Measurements from ENCODE around the gene LRIG3. TPM values are rescaled to one million over a fixed set of nuclear protein-coding genes. Genes with fewer than 3 reads are reported as not detected.

The LRIG3 gene
- total RNA-seq, 1 donor from 2014 or later, result 249 TPM

GRCh38 chr12:58942345-58942744 lies 22.0 kb upstream of the LRIG3 start:
- Mint-ChIP-seq H3K27me3 (ENCODE audit: unreplicated experiment) (no peaks in the 10 kb centered on the region), H3K36me3 (ENCODE audit: unreplicated experiment) (no peaks in the 10 kb centered on the region), H3K4me3 (ENCODE audit: unreplicated experiment) (no peak overlapping the region), H3K9me3 (ENCODE audit: unreplicated experiment) (peaks cover 3% of the 10 kb centered on the region), H3K4me1 (ENCODE audit: unreplicated experiment) (peaks cover 20% of the 10 kb centered on the region), H3K27ac (ENCODE audit: unreplicated experiment) (no peak overlapping the region)
- DNase-seq (ENCODE audit: extremely low spot score, unreplicated experiment), result no peak
- TF ChIP-seq CTCF (IDR thresholded peaks at IDR 0.05), result no peak

GRCh38 chr12:58939399-58940100 lies 19.2 kb upstream of the LRIG3 start:
- Mint-ChIP-seq H3K27ac (ENCODE audit: unreplicated experiment) (peak overlapping the region; percentile 45), H3K4me1 (ENCODE audit: unreplicated experiment) (peaks cover 22% of the 10 kb centered on the region)

GRCh38 chr12:58938440-58938839 lies 18.1 kb upstream of the LRIG3 start:
- no peaks in the 10 kb centered on the region for H3K27me3 Mint-ChIP-seq (ENCODE audit: unreplicated experiment)
- DNase-seq (ENCODE audit: extremely low spot score, unreplicated experiment), result no peak
- no peak for TF ChIP-seq CTCF (IDR thresholded peaks at IDR 0.05)
- H3K9me3 Mint-ChIP-seq (ENCODE audit: unreplicated experiment), result no peaks in the 10 kb centered on the region
- peaks cover 30% of the 10 kb centered on the region for H3K4me1 Mint-ChIP-seq (ENCODE audit: unreplicated experiment)
- H3K36me3 Mint-ChIP-seq (ENCODE audit: unreplicated experiment), result no peaks in the 10 kb centered on the region
- no peak overlapping the region for H3K4me3 Mint-ChIP-seq (ENCODE audit: unreplicated experiment)
- H3K27ac Mint-ChIP-seq (ENCODE audit: unreplicated experiment), result no peak overlapping the region

More at GRCh38 chr12:58939399-58940100, 19.2 kb upstream of the LRIG3 start:
- H3K4me3 Mint-ChIP-seq (ENCODE audit: unreplicated experiment), result no peak overlapping the region
- H3K9me3 Mint-ChIP-seq (ENCODE audit: unreplicated experiment), result no peaks in the 10 kb centered on the region
- no peaks in the 10 kb centered on the region for H3K27me3 Mint-ChIP-seq (ENCODE audit: unreplicated experiment)
- no peak for TF ChIP-seq CTCF (IDR thresholded peaks at IDR 0.05)
- DNase-seq (ENCODE audit: extremely low spot score, unreplicated experiment), result no peak
- H3K36me3 Mint-ChIP-seq (ENCODE audit: unreplicated experiment), result no peaks in the 10 kb centered on the region

GRCh38 chr12:58934528-58934927 lies 14.2 kb upstream of the LRIG3 start:
- no peaks in the 10 kb centered on the region for H3K9me3 Mint-ChIP-seq (ENCODE audit: unreplicated experiment)
- peak overlapping the region; percentile 7 for H3K27ac Mint-ChIP-seq (ENCODE audit: unreplicated experiment)
- peaks cover 50% of the 10 kb centered on the region for H3K4me1 Mint-ChIP-seq (ENCODE audit: unreplicated experiment)
- H3K27me3 Mint-ChIP-seq (ENCODE audit: unreplicated experiment), result no peaks in the 10 kb centered on the region
- H3K4me3 Mint-ChIP-seq (ENCODE audit: unreplicated experiment), result no peak overlapping the region
- H3K36me3 Mint-ChIP-seq (ENCODE audit: unreplicated experiment), result no peaks in the 10 kb centered on the region
- DNase-seq (ENCODE audit: extremely low spot score, unreplicated experiment), result no peak
- no peak for TF ChIP-seq CTCF (IDR thresholded peaks at IDR 0.05)

- H3K4me3 Mint-ChIP-seq (ENCODE audit: unreplicated experiment), result peak overlapping the region; percentile 18
- H3K36me3 Mint-ChIP-seq (ENCODE audit: unreplicated experiment), result no peaks in the 10 kb centered on the region
- TF ChIP-seq CTCF (IDR thresholded peaks at IDR 0.05), result no peak
- peaks cover 40% of the 10 kb centered on the region for H3K4me1 Mint-ChIP-seq (ENCODE audit: unreplicated experiment)
- peak; percentile 90 for DNase-seq (ENCODE audit: extremely low spot score, unreplicated experiment)
- H3K9me3 Mint-ChIP-seq (ENCODE audit: unreplicated experiment), result no peaks in the 10 kb centered on the region
- peak overlapping the region; percentile 73 for H3K27ac Mint-ChIP-seq (ENCODE audit: unreplicated experiment)
- no peaks in the 10 kb centered on the region for H3K27me3 Mint-ChIP-seq (ENCODE audit: unreplicated experiment)
Measured at GRCh38 chr12:58932806-58933681, 12.7 kb upstream of the LRIG3 start.
